Endothelial cell of hepatic sinusoid (primary cell): Measurements from ENCODE around the gene CUX1.
"Not testable (repeated sequence)": the region's sequence is repeated elsewhere in the genome, so short reads cannot be mapped to it uniquely, and the experiment has no call there.

ENCODE experiments used
- in situ Hi-C: cut with HindIII; loops from 2 replicates; pipeline ENCODE4 v1.10.0; 2017; ENCODE audit warnings: low sequenced_read_pairs

The CUX1 gene

GRCh38 chr7:101973130-101973529 is 155.7 kb downstream of the CUX1 start:
- in situ Hi-C loops: no loop called here

- in situ Hi-C loops: no loop called here
These were observed 157.0 kb downstream of the CUX1 start for GRCh38 chr7:101974393-101974792.

GRCh38 chr7:101975046-101975445 is 157.6 kb downstream of the CUX1 start:
- in situ Hi-C loops: no loop called here

- in situ Hi-C loops: no loop called here
These were observed 159.0 kb downstream of the CUX1 start for GRCh38 chr7:101976411-101976810.

GRCh38 chr7:101977249-101977648 is 159.8 kb downstream of the CUX1 start:
- in situ Hi-C loops: no loop called here

GRCh38 chr7:101978683-101979082 is 161.3 kb downstream of the CUX1 start:
- in situ Hi-C loops: no loop called here

GRCh38 chr7:101983147-101983811 is 165.9 kb downstream of the CUX1 start:
- in situ Hi-C loops: no loop called here

GRCh38 chr7:101984133-101984879 is 166.9 kb downstream of the CUX1 start:
- in situ Hi-C loops: no loop called here

- in situ Hi-C loops: no loop called here
These were observed 167.9 kb downstream of the CUX1 start for GRCh38 chr7:101985057-101985902.

GRCh38 chr7:101985903-101986734 is 168.7 kb downstream of the CUX1 start:
- in situ Hi-C loops: no loop called here

GRCh38 chr7:101987494-101987893 is 170.1 kb downstream of the CUX1 start:
- in situ Hi-C loops: no loop called here

GRCh38 chr7:101988060-101988459 is 170.6 kb downstream of the CUX1 start:
- in situ Hi-C loops: not testable (repeated sequence)

- in situ Hi-C loops: no loop called here
These were observed 171.1 kb downstream of the CUX1 start for GRCh38 chr7:101988513-101988912.

GRCh38 chr7:101989101-101989500 is 171.7 kb downstream of the CUX1 start:
- in situ Hi-C loops: no loop called here

GRCh38 chr7:101990811-101991418 is 173.5 kb downstream of the CUX1 start:
- in situ Hi-C loops: no loop called here

GRCh38 chr7:101991860-101992259 is 174.4 kb downstream of the CUX1 start:
- in situ Hi-C loops: no loop called here

- in situ Hi-C loops: no loop called here
These were observed 175.9 kb downstream of the CUX1 start for GRCh38 chr7:101993311-101993710.

- in situ Hi-C loops: no loop called here
These were observed 177.7 kb downstream of the CUX1 start for GRCh38 chr7:101995121-101995520.

GRCh38 chr7:101996131-101996691 is 178.8 kb downstream of the CUX1 start:
- in situ Hi-C loops: no loop called here

GRCh38 chr7:101996876-101997275 is 179.4 kb downstream of the CUX1 start:
- in situ Hi-C loops: no loop called here
